Left lung (tissue), 14 donors: ENCODE results near the gene CTSC. TPM values are rescaled to one million over a fixed set of nuclear protein-coding genes. Genes with fewer than 3 reads are reported as not detected.

Experiments
- ATAC-seq: fragments of 200-7000 bp; cut with Tn5 transposase; one replicate; pipeline ENCODE4 v1.9.1; 2020; ENCODE audit warnings: moderate library complexity
- DNase-seq, 4 donors: peaks; one replicate each; pipeline ENCODE4 v3.0.0-alpha.2; 2013 to 2020
- H3K27ac ChIP-seq, 2 donors: fragments of 200-600 bp; sonication (generic) in 1 of 2; one replicate each; pipeline versions ENCODE4 v1.5.0 to v1.8.0; 2020 to 2021
- H3K27me3 ChIP-seq, 2 donors: fragments of 200-600 bp; sonication (generic) in 1 of 2; one replicate each; pipeline versions ENCODE4 v1.5.0 to v1.8.0; 2020 to 2021
- H3K36me3 ChIP-seq, 2 donors: fragments of 200-600 bp; sonication (generic) in 1 of 2; one replicate each; pipeline versions ENCODE4 v1.5.0 to v1.8.0; 2020 to 2021
- H3K4me1 ChIP-seq, 2 donors: fragments of 200-600 bp; one replicate each; pipeline ENCODE4 v1.8.0; 2021
- H3K4me3 ChIP-seq, 2 donors: fragments of 200-600 bp; sonication (generic) in 1 of 2; one replicate each; pipeline versions ENCODE4 v1.5.0 to v1.8.0; 2020 to 2021; ENCODE audit warnings: mild to moderate bottlenecking in 1 of 2
- H3K9me3 ChIP-seq, 2 donors: fragments of 200-600 bp; sonication (generic) in 1 of 2; one replicate each; pipeline versions ENCODE4 v1.5.0 to v1.8.0; 2020 to 2021
- intact Hi-C, 2 donors: fragments of 100-400 bp; cut with DNase I; formaldehyde crosslinking; loops; one replicate each; pipeline versions ENCODE4 v1.11.2 to v1.14.2; 2022
- long read RNA-seq, 12 donors: library from polyadenylated mRNA in 2 of 12; unstranded in 2 of 12; transcript quantifications; one replicate each; pipeline ENCODE4 v2.0.0 and lab custom pipeline, GENCODE V29; 2019 to 2026
- polyA plus RNA-seq, 6 donors: library from polyadenylated mRNA; unstranded; fragments of 120-200 nt; gene quantifications; one replicate each; pipeline ENCODE4 v1.2.1, GENCODE V29; 2013; ENCODE audit not compliant: insufficient read length in 6 of 6
- total RNA-seq, 2 donors: library from RNA; stranded (reverse); fragmentation: NEBNext Ultra II Directional; extraction: Animal tissue kit (Norgen Biotek cat#: 25700); gene quantifications; one replicate each; pipeline ENCODE4 v1.2.1, GENCODE V29; 2021
- TF ChIP-seq, protein P1 (sequence below), 2 donors: fragments of 200-600 bp; sonication (generic) in 1 of 2; IDR thresholded peaks; one replicate each; pipeline versions ENCODE4 v1.5.0 to v1.8.0; 2021; ENCODE audit warnings: antibody characterized with exemption in 2 of 2
- donor health status: DM: no; HTN: yes; CAD: no.
- donor health status: DM: no; HTN: no; CAD: no.

CTSC gene
- 100 to 1,000 TPM; 281 to 422 TPM for total RNA-seq
- polyA plus RNA-seq = 100 to 1,000 TPM; 162 to 202 (median 181) TPM
- long read RNA-seq, donor 1, full-length matches to known transcripts = 66 of 90 reads
- long read RNA-seq, donor 1, partial matches to known transcripts = 24 of 90 reads
- long read RNA-seq, donor 1, other reads (novel, unspliced or antisense) = 0 of 90 reads
- long read RNA-seq, donor 2, full-length matches to known transcripts = 68 of 92 reads
- long read RNA-seq, donor 2, partial matches to known transcripts = 24 of 92 reads
- long read RNA-seq, donor 2, other reads (novel, unspliced or antisense) = 0 of 92 reads
- long read RNA-seq, donor 3, full-length matches to known transcripts = 48 of 48 reads
- long read RNA-seq, donor 3, partial matches to known transcripts = 0 of 48 reads
- long read RNA-seq, donor 3, other reads (novel, unspliced or antisense) = 0 of 48 reads
- long read RNA-seq, donor 4, full-length matches to known transcripts = 135 of 145 reads
- long read RNA-seq, donor 4, partial matches to known transcripts = 3 of 145 reads
- long read RNA-seq, donor 4, other reads (novel, unspliced or antisense) = 7 of 145 reads
- long read RNA-seq, donor 5, full-length matches to known transcripts = 52 of 52 reads
- long read RNA-seq, donor 5, partial matches to known transcripts = 0 of 52 reads
- long read RNA-seq, donor 5, other reads (novel, unspliced or antisense) = 0 of 52 reads
- long read RNA-seq, donor 6, full-length matches to known transcripts = 59 of 72 reads
- long read RNA-seq, donor 6, partial matches to known transcripts = 13 of 72 reads
- long read RNA-seq, donor 6, other reads (novel, unspliced or antisense) = 0 of 72 reads
- long read RNA-seq, donor 7, full-length matches to known transcripts = 25 of 32 reads
- long read RNA-seq, donor 7, partial matches to known transcripts = 7 of 32 reads
- long read RNA-seq, donor 7, other reads (novel, unspliced or antisense) = 0 of 32 reads
- long read RNA-seq, donor 8, full-length matches to known transcripts = 40 of 45 reads
- long read RNA-seq, donor 8, partial matches to known transcripts = 5 of 45 reads
- long read RNA-seq, donor 8, other reads (novel, unspliced or antisense) = 0 of 45 reads
- long read RNA-seq, donor 9 = 0 reads
- long read RNA-seq, donor 10, full-length matches to known transcripts = 76 of 81 reads
- long read RNA-seq, donor 10, partial matches to known transcripts = 1 of 81 reads
- long read RNA-seq, donor 10, other reads (novel, unspliced or antisense) = 4 of 81 reads
- long read RNA-seq, donor 11, full-length matches to known transcripts = 17 of 17 reads
- long read RNA-seq, donor 11, partial matches to known transcripts = 0 of 17 reads
- long read RNA-seq, donor 11, other reads (novel, unspliced or antisense) = 0 of 17 reads
- long read RNA-seq, donor 12, full-length matches to known transcripts = 33 of 46 reads
- long read RNA-seq, donor 12, partial matches to known transcripts = 13 of 46 reads
- long read RNA-seq, donor 12, other reads (novel, unspliced or antisense) = 0 of 46 reads

GRCh38 chr11:88337181-88337986 is at the start of gene CTSC:
Gene CTSC, minus strand, starts transcription at chr11:88337736. Its CDS starts 64 bp downstream, at chr11:88337672.
- ATAC-seq = peak; percentile 95
- peaks cover 0 to 21% of the 10 kb centered on the region in 2 donors for H3K36me3 ChIP-seq
- H3K4me3 ChIP-seq = peak within 1 kb of the TSS; percentile 77 to 92
- intact Hi-C loops = no loop called here
- H3K9me3 ChIP-seq = no peaks in the 10 kb centered on the region
- peaks cover 0 to 40% of the 10 kb centered on the region in 2 donors for H3K4me1 ChIP-seq
- TF ChIP-seq, protein P1, sequence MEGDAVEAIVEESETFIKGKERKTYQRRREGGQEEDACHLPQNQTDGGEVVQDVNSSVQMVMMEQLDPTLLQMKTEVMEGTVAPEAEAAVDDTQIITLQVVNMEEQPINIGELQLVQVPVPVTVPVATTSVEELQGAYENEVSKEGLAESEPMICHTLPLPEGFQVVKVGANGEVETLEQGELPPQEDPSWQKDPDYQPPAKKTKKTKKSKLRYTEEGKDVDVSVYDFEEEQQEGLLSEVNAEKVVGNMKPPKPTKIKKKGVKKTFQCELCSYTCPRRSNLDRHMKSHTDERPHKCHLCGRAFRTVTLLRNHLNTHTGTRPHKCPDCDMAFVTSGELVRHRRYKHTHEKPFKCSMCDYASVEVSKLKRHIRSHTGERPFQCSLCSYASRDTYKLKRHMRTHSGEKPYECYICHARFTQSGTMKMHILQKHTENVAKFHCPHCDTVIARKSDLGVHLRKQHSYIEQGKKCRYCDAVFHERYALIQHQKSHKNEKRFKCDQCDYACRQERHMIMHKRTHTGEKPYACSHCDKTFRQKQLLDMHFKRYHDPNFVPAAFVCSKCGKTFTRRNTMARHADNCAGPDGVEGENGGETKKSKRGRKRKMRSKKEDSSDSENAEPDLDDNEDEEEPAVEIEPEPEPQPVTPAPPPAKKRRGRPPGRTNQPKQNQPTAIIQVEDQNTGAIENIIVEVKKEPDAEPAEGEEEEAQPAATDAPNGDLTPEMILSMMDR (IDR thresholded peaks at IDR 0.05) = no peak
- DNase-seq = peak; percentile 90 to 99 (median 96)
- H3K27me3 ChIP-seq = no peaks in the 10 kb centered on the region
- H3K27ac ChIP-seq = peak within 1 kb of the TSS; percentile 91

DNA sequence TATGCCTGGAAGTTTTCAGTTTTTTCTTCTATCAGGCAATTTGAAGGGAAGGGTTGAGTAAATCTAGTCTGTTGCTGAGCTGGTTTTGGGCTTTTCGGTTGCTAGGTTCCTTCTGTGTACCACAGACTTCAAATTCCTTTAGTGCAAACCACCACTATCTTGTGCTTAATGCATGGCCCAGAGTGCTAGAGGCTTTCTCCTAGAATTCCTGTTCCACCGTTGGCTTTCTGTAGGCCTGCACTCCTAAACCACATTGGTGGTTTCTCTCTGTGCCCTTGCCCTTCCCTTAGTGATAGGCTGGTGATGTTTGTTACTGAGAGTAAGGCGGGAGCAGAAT is 47.1 kb upstream of the CTSC start:
- H3K4me1 ChIP-seq = no peaks in the 10 kb centered on the region
- intact Hi-C loops = no loop called here
- no peaks in the 10 kb centered on the region for H3K27me3 ChIP-seq
- H3K36me3 ChIP-seq = no peaks in the 10 kb centered on the region
- TF ChIP-seq, protein P1 (IDR thresholded peaks at IDR 0.05) = no peak
- no peak overlapping the region for H3K4me3 ChIP-seq
- H3K9me3 ChIP-seq = no peaks in the 10 kb centered on the region
- H3K27ac ChIP-seq = no peak overlapping the region
- ATAC-seq = no peak
- no peak for DNase-seq

DNA sequence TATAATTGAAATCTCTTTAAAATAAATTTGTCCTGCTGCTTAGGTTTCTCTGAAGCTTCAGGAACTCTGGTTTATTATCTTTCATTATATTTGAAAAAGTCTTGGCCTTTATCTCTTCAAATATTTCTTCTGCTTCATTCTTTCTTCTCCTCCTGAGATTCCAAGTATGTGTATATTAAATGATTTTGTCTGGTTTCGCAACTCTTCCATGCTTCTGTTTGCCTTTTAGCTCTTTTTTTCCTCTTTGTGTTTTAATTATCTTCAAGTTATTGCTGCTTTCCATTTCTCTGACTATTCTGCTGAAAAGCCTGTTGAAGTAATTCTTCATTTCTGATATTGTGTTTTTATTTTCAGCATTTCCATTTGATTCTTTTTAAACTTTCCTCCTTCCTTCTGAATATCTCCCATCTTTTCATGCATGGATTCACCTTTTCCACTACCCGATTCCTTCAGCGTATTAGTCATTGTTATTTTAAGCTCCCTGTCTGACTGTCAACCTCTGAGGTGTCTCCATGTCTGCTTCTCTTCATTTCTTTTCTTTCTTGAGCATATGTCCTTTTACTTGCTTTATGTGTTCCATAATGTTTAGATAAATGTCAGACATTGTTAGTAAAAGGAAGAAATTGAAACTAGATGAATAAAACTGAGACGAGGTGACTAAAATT is 46.6 kb upstream of the CTSC start:
- Histone ChIP-seq H3K27me3 (no peaks in the 10 kb centered on the region), H3K27ac (no peak overlapping the region), H3K9me3 (no peaks in the 10 kb centered on the region), H3K4me1 (no peaks in the 10 kb centered on the region), H3K4me3 (no peak overlapping the region), H3K36me3 (no peaks in the 10 kb centered on the region)
- TF ChIP-seq, protein P1 (IDR thresholded peaks at IDR 0.05) = no peak
- intact Hi-C loops = no loop called here
- DNase-seq (no peak), ATAC-seq (no peak)

- H3K4me3 ChIP-seq = no peak overlapping the region
- H3K4me1 ChIP-seq = no peaks in the 10 kb centered on the region
- no peak for DNase-seq
- intact Hi-C loops = no loop called here
- no peaks in the 10 kb centered on the region for H3K27me3 ChIP-seq
- TF ChIP-seq, protein P1 (IDR thresholded peaks at IDR 0.05) = no peak
- no peaks in the 10 kb centered on the region for H3K9me3 ChIP-seq
- H3K27ac ChIP-seq = no peak overlapping the region
- no peaks in the 10 kb centered on the region for H3K36me3 ChIP-seq
- no peak for ATAC-seq
These were observed 45.9 kb upstream of the CTSC start for GRCh38 chr11:88383447-88383846.
